Peyer's patch (tissue), 4 donors: Measurements from ENCODE around the gene INHBA. TPM values are rescaled to one million over a fixed set of nuclear protein-coding genes. Genes with fewer than 3 reads are reported as not detected.

ENCODE experiments used
- DNase-seq, 3 donors: peaks; one replicate each; pipeline ENCODE4 v3.0.0-alpha.2; 2017 to 2019
- H3K27ac ChIP-seq, 4 donors: fragments of 200-600 bp; sonication (generic); one replicate each; pipeline ENCODE4 v1.5.1; 2016 to 2019
- H3K27me3 ChIP-seq, 2 donors: fragments of 200-600 bp; sonication (generic); one replicate each; pipeline ENCODE4 v1.5.1; 2019
- H3K36me3 ChIP-seq, 3 donors: fragments of 200-600 bp; sonication (generic); one replicate each; pipeline ENCODE4 v1.5.1; 2016 to 2019
- H3K4me1 ChIP-seq, 4 donors: fragments of 200-600 bp; sonication (generic); one replicate each; pipeline ENCODE4 v1.5.1; 2016 to 2019
- H3K4me3 ChIP-seq, 4 donors: fragments of 200-600 bp; sonication (generic); 1 replicate in 3 of 4; 2 replicates in 1 of 4; pipeline ENCODE4 v1.5.1; 2016 to 2019; ENCODE audit warnings: mild to moderate bottlenecking in 1 of 4
- H3K9me3 ChIP-seq, 4 donors: fragments of 200-600 bp; sonication (generic); one replicate each; pipeline ENCODE4 v1.5.1; 2016 to 2019; ENCODE audit warnings: mild to moderate bottlenecking in 1 of 4
- CTCF ChIP-seq, 6 experiments: fragments of 450-650 bp in 4 of 6; fragments of 200-600 bp in 2 of 6; sonication (generic) in 1 of 6; IDR thresholded peaks; one replicate each; pipeline ENCODE4 v1.5.1; 2017 to 2019; ENCODE audit warnings: antibody characterized with exemption in 6 of 6, mild to moderate bottlenecking in 3 of 6, moderate library complexity in 1 of 6
- POLR2A ChIP-seq, 2 donors: fragments of 450-650 bp; IDR thresholded peaks; one replicate each; pipeline ENCODE4 v1.5.1; 2017; ENCODE audit warnings: antibody characterized with exemption in 2 of 2, mild to moderate bottlenecking in 2 of 2, moderate library complexity in 2 of 2
- total RNA-seq, 4 donors: library from RNA; depleted of rRNA; stranded (reverse); fragments of >200 nt; gene quantifications; one replicate each; pipeline ENCODE4 v1.1.0, GENCODE V29; 2016

Gene INHBA
- 1 to 10 TPM in 2 of 4 donors, under 1 TPM in 1, not detected in 1; 0.19 to 1.7 (median 1.3) TPM for total RNA-seq

- DNase-seq: no peak
- TF ChIP-seq CTCF (IDR thresholded peaks at IDR 0.05) (no peak), POLR2A (IDR thresholded peaks at IDR 0.05) (no peak)
- H3K27me3 ChIP-seq: no peaks in the 10 kb centered on the region
Measured at GRCh38 chr7:41702635-41703371, at the start of gene INHBA. Gene INHBA, minus strand, starts transcription at chr7:41703090. Its CDS starts 2,716 bp downstream, at chr7:41700374.

DNA sequence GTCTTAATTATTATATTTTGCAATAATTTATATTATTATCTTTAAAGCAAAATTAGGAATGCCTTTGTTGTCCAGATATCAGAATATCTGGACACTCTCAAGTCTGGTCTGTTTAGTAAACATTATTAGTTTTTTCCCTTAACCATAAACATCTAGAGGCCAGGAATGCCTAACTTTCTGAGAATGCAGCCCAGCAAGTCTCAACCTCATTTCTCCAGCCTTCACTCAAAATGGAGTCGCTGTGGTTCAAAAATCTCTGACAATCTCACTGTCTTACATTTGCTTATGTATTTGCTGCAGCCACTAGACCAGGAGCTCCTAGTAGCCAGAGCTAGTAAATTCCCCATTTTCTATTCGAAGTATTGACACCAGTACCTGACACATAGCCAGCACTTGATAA lies 49.7 kb upstream of the INHBA start:
- TF ChIP-seq POLR2A (IDR thresholded peaks at IDR 0.05): no peak
- no peak for TF ChIP-seq CTCF (IDR thresholded peaks at IDR 0.05)
- no peak for DNase-seq
- no peaks in the 10 kb centered on the region for H3K9me3 ChIP-seq
- H3K27me3 ChIP-seq: no peaks in the 10 kb centered on the region
- H3K27ac ChIP-seq: no peak overlapping the region
- no peaks in the 10 kb centered on the region for H3K36me3 ChIP-seq
- H3K4me3 ChIP-seq: no peak overlapping the region
- no peaks in the 10 kb centered on the region for H3K4me1 ChIP-seq

More at GRCh38 chr7:41702635-41703371, at the start of gene INHBA:
- no peaks in the 10 kb centered on the region for H3K36me3 ChIP-seq
- peaks cover 0 to 7% (median 2%) of the 10 kb centered on the region in 4 donors for H3K4me1 ChIP-seq
- no peaks in the 10 kb centered on the region for H3K9me3 ChIP-seq
- no peak within 1 kb of the TSS for H3K27ac ChIP-seq
- no peak within 1 kb of the TSS for H3K4me3 ChIP-seq

GRCh38 chr7:41750661-41751540 lies 48.0 kb upstream of the INHBA start:
- no peak for TF ChIP-seq POLR2A (IDR thresholded peaks at IDR 0.05)
- TF ChIP-seq CTCF (IDR thresholded peaks at IDR 0.05): no peak
- H3K27me3 ChIP-seq: no peaks in the 10 kb centered on the region
- H3K9me3 ChIP-seq: no peaks in the 10 kb centered on the region
- H3K36me3 ChIP-seq: no peaks in the 10 kb centered on the region
- no peak for DNase-seq
- no peak overlapping the region for H3K4me3 ChIP-seq
- no peak overlapping the region for H3K27ac ChIP-seq
- no peaks in the 10 kb centered on the region for H3K4me1 ChIP-seq

DNA sequence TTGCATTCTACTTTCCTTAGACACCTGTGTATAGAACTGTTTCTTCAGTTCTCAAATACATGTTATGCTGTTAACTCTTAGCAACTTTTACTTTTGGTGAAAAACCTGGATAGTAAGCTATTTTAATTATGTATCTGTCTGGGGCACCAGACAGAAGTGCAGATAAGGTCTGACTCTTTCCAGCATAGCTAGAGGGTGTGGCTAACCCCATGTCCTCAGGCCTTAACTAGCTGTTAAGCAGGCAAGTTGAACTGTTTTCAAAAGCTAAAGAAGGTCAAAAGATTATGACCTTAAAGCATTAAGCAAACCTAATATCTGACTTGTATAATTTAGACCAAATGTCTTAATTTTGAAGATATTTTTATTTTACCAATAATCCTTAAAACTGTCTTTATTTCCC lies 45.1 kb upstream of the INHBA start:
- TF ChIP-seq POLR2A (IDR thresholded peaks at IDR 0.05) (no peak), CTCF (IDR thresholded peaks at IDR 0.05) (no peak)
- H3K36me3 ChIP-seq: no peaks in the 10 kb centered on the region
- no peak overlapping the region for H3K4me3 ChIP-seq
- no peak overlapping the region for H3K27ac ChIP-seq
- H3K27me3 ChIP-seq: no peaks in the 10 kb centered on the region
- H3K9me3 ChIP-seq: no peaks in the 10 kb centered on the region
- DNase-seq: no peak
- no peaks in the 10 kb centered on the region for H3K4me1 ChIP-seq

DNA sequence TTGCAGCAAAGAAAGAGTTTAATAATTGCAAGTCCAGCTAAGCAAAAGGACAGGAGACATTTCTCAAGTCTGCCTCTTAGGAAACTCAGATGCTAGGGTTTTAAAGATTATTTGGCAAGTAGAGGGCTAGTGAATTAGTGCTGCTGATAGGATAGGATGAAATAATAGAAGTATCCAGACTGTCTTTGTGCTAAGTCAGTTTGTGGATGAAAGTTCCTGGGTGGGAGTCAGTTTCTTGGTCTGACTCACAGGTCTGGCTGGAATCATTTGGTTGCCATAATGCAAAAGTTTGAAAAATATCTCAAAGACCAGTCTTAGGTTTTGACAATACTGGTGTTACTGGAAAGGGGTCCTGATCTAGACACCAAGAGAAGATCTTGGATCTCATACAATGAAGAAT lies 42.6 kb upstream of the INHBA start:
- TF ChIP-seq POLR2A (IDR thresholded peaks at IDR 0.05) (no peak), CTCF (IDR thresholded peaks at IDR 0.05) (no peak)
- no peak for DNase-seq
- no peaks in the 10 kb centered on the region for H3K4me1 ChIP-seq
- no peak overlapping the region for H3K27ac ChIP-seq
- H3K9me3 ChIP-seq: peaks cover 0 to 5% (median 0%) of the 10 kb centered on the region in 4 donors
- H3K4me3 ChIP-seq: no peak overlapping the region
- no peaks in the 10 kb centered on the region for H3K36me3 ChIP-seq
- H3K27me3 ChIP-seq: no peaks in the 10 kb centered on the region
